ENCODE results near the gene CEP97.
"Not testable (repeated sequence)": the region's sequence is repeated elsewhere in the genome, so short reads cannot be mapped to it uniquely, and the experiment has no call there.

The CEP97 gene

GRCh38 chr3:101724329-101725193, at the start of gene CEP97:
CEP97 (plus strand) TSS chr3:101724614; CDS start chr3:101724677, 63 bp downstream.
- peak; percentile 95 for DNase-seq

- no peak for DNase-seq
These were observed 48.7 kb upstream of the CEP97 start for GRCh38 chr3:101675709-101676215.

GRCh38 chr3:101676216-101676764, 48.1 kb upstream of the CEP97 start:
- DNase-seq: peak; percentile 97

- peak; percentile 100 for DNase-seq
These were observed 47.5 kb upstream of the CEP97 start, which contains the start of gene ZBTB11 for GRCh38 chr3:101676765-101677435. ZBTB11 (minus strand) TSS chr3:101677132; CDS start chr3:101676914, 218 bp downstream.

GRCh38 chr3:101677436-101678286, 46.8 kb upstream of the CEP97 start:
- no peak for DNase-seq

GRCh38 chr3:101678837-101679236, 45.6 kb upstream of the CEP97 start:
- not testable (repeated sequence) for DNase-seq

- no peak for DNase-seq
These were observed 43.9 kb upstream of the CEP97 start for GRCh38 chr3:101680466-101680865.

GRCh38 chr3:101685050-101685400, 39.4 kb upstream of the CEP97 start:
- DNase-seq: no peak

- no peak for DNase-seq
These were observed 38.5 kb upstream of the CEP97 start for GRCh38 chr3:101685870-101686307.

- peak; percentile 53 for DNase-seq
These were observed 37.1 kb upstream of the CEP97 start for GRCh38 chr3:101687142-101687931.

- no peak for DNase-seq
These were observed 35.1 kb upstream of the CEP97 start for GRCh38 chr3:101689286-101689685.

GRCh38 chr3:101690972-101691371, 33.4 kb upstream of the CEP97 start:
- no peak for DNase-seq

- DNase-seq: not testable (repeated sequence)
These were observed 32.4 kb upstream of the CEP97 start for GRCh38 chr3:101691685-101692671.

GRCh38 chr3:101693540-101693939, 30.9 kb upstream of the CEP97 start:
- DNase-seq: peak; percentile 54

- DNase-seq: not testable (repeated sequence)
These were observed 29.6 kb upstream of the CEP97 start for GRCh38 chr3:101694836-101695235.

- DNase-seq: peak; percentile 60
These were observed 28.5 kb upstream of the CEP97 start for GRCh38 chr3:101695779-101696372.

GRCh38 chr3:101701696-101702634, 22.4 kb upstream of the CEP97 start:
- DNase-seq: no peak

GRCh38 chr3:101702726-101703125, 21.7 kb upstream of the CEP97 start:
- no peak for DNase-seq

GRCh38 chr3:101703169-101703568, 21.2 kb upstream of the CEP97 start:
- DNase-seq: no peak

Data from fibroblast of skin of right biceps (primary cell).